ENCODE results near the gene CCDC154. TPM values are rescaled to one million over a fixed set of nuclear protein-coding genes. Genes with fewer than 3 reads are reported as not detected.
A peak's percentile ranks its signal among the peaks of the same experiment; 100 is the strongest.

The CCDC154 gene
- total and polyA plus RNA-seq, 9 of the 15 experiments (the other 6 are each of a cell fraction or from before 2014, with no cell fraction given), result 0.15 to 1.4 (median 0.20) TPM; not detected in 5

GRCh38 chr16:1474796-1475551 is 30.6 kb upstream of the CCDC154 start, which contains the start of gene CLCN7 (continued):
- TF ChIP-seq ZNF407 (IDR thresholded peaks at IDR 0.05; ENCODE audit: low read depth) (peak; percentile 72; the same call in 1 of the 2 replicates), E2F6 (IDR thresholded peaks at IDR 0.05; ENCODE audit: borderline replicate concordance in 1 of 2, extremely low read depth in 1 of 2, insufficient read depth in 1 of 2, insufficient read length in 1 of 2, low read depth in 1 of 2, low read length in 1 of 2, poor library complexity in 1 of 2, severe bottlenecking in 1 of 2) (peak; percentile 94 to 97), DIDO1 (tag; IDR thresholded peaks at IDR 0.05; ENCODE audit: low read depth) (no peak), CEBPG (CRISPR knock-in tag; IDR thresholded peaks at IDR 0.05) (peak; percentile 48; the same call in 1 of the 2 replicates), CEBPG (tag; conservative IDR thresholded peaks at IDR 0.05 in 1 of 2, IDR thresholded peaks at IDR 0.05 in 1 of 2) (no peak), MAFK (IDR thresholded peaks at IDR 0.05; ENCODE audit: low read length) (no peak), NCOA1 (IDR thresholded peaks at IDR 0.05; ENCODE audit: low read depth) (no peak), ZNF76 (CRISPR knock-in tag; IDR thresholded peaks at IDR 0.05; ENCODE audit: borderline replicate concordance) (peak; percentile 49; the same call in 1 of the 2 replicates), SRSF1 (IDR thresholded peaks at IDR 0.05; ENCODE audit: low read depth, low read length) (no peak), MAX (CRISPR knock-in tag; IDR thresholded peaks at IDR 0.05) (peak; percentile 98), PBX2 (CRISPR knock-in tag; IDR thresholded peaks at IDR 0.05; ENCODE audit: low read depth) (no peak), PBX2 (tag; conservative IDR thresholded peaks at IDR 0.05; ENCODE audit: low read depth) (no peak), HNRNPK (IDR thresholded peaks at IDR 0.05; ENCODE audit: low read depth, low read length, poor library complexity, severe bottlenecking) (no peak)
